ENCODE results near the gene TUBB1.

- TF ChIP-seq POLR2A (IDR thresholded peaks at IDR 0.05; ENCODE audit: low read depth, low read length) (no peak), CHD1 (IDR thresholded peaks at IDR 0.05; ENCODE audit: low read depth, low read length) (no peak), MAZ (IDR thresholded peaks at IDR 0.05; ENCODE audit: borderline replicate concordance, low read depth, low read length) (no peak), RFX5 (IDR thresholded peaks at IDR 0.05; ENCODE audit: low read depth, low read length) (no peak), MAFK (IDR thresholded peaks at IDR 0.05; ENCODE audit: low read depth, low read length) (no peak), RAD21 (IDR thresholded peaks at IDR 0.05; ENCODE audit: low read length) (no peak), CEBPB (IDR thresholded peaks at IDR 0.05; ENCODE audit: low read depth, low read length) (no peak), FOS (IDR thresholded peaks at IDR 0.05; ENCODE audit: low read depth, low read length) (no peak), BHLHE40 (IDR thresholded peaks at IDR 0.05; ENCODE audit: low read depth, low read length) (no peak), MXI1 (IDR thresholded peaks at IDR 0.05; ENCODE audit: borderline replicate concordance, low read depth, low read length) (no peak), SMC3 (IDR thresholded peaks at IDR 0.05; ENCODE audit: low read depth, low read length) (no peak)
- TF ChIP-seq, protein P1, sequence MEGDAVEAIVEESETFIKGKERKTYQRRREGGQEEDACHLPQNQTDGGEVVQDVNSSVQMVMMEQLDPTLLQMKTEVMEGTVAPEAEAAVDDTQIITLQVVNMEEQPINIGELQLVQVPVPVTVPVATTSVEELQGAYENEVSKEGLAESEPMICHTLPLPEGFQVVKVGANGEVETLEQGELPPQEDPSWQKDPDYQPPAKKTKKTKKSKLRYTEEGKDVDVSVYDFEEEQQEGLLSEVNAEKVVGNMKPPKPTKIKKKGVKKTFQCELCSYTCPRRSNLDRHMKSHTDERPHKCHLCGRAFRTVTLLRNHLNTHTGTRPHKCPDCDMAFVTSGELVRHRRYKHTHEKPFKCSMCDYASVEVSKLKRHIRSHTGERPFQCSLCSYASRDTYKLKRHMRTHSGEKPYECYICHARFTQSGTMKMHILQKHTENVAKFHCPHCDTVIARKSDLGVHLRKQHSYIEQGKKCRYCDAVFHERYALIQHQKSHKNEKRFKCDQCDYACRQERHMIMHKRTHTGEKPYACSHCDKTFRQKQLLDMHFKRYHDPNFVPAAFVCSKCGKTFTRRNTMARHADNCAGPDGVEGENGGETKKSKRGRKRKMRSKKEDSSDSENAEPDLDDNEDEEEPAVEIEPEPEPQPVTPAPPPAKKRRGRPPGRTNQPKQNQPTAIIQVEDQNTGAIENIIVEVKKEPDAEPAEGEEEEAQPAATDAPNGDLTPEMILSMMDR (conservative IDR thresholded peaks at IDR 0.05; ENCODE audit: low read depth, low read length), result no peak
- TF ChIP-seq, protein P2, sequence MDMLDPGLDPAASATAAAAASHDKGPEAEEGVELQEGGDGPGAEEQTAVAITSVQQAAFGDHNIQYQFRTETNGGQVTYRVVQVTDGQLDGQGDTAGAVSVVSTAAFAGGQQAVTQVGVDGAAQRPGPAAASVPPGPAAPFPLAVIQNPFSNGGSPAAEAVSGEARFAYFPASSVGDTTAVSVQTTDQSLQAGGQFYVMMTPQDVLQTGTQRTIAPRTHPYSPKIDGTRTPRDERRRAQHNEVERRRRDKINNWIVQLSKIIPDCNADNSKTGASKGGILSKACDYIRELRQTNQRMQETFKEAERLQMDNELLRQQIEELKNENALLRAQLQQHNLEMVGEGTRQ (IDR thresholded peaks at IDR 0.05; ENCODE audit: low read depth, low read length), result no peak
- TF ChIP-seq, protein P3, sequence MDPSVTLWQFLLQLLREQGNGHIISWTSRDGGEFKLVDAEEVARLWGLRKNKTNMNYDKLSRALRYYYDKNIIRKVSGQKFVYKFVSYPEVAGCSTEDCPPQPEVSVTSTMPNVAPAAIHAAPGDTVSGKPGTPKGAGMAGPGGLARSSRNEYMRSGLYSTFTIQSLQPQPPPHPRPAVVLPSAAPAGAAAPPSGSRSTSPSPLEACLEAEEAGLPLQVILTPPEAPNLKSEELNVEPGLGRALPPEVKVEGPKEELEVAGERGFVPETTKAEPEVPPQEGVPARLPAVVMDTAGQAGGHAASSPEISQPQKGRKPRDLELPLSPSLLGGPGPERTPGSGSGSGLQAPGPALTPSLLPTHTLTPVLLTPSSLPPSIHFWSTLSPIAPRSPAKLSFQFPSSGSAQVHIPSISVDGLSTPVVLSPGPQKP (IDR thresholded peaks at IDR 0.05; ENCODE audit: borderline replicate concordance, low read depth, low read length), result no peak
Measured at GRCh38 chr20:59017493-59018231, 1.6 kb upstream of the TUBB1 start.

Data from IMR-90 (cell line).